Fibroblast of the aortic adventitia (primary cell): ENCODE measurements around the gene CACNB1. TPM values are rescaled to one million over a fixed set of nuclear protein-coding genes. Genes with fewer than 3 reads are reported as not detected.

ENCODE experiments used
- DNase-seq: peaks from one replicate; pipeline ENCODE4 v3.0.0-alpha.2; 2010; ENCODE audit warnings: low read depth
- H3K4me3 ChIP-seq: 2 replicates; pipeline ENCODE4 v1.5.1; 2011; ENCODE audit warnings: low read depth, mild to moderate bottlenecking, control low read depth, low read length, moderate library complexity
- total RNA-seq: library from RNA; depleted of rRNA; stranded (reverse); fragments of >200 nt; gene quantifications from 2 replicates; pipeline ENCODE4 v1.2.3, GENCODE V29; 2012; ENCODE audit warnings: low replicate concordance
- TF ChIP-seq, protein P1 (sequence below): IDR thresholded peaks from 2 replicates; pipeline ENCODE4 v1.5.1; 2011; ENCODE audit warnings: mild to moderate bottlenecking, low read length, control low read depth, inconsistent platforms; ENCODE audit not compliant: insufficient read depth

The CACNB1 gene
- total RNA-seq, 1 donor, result 7.0 TPM

DNA sequence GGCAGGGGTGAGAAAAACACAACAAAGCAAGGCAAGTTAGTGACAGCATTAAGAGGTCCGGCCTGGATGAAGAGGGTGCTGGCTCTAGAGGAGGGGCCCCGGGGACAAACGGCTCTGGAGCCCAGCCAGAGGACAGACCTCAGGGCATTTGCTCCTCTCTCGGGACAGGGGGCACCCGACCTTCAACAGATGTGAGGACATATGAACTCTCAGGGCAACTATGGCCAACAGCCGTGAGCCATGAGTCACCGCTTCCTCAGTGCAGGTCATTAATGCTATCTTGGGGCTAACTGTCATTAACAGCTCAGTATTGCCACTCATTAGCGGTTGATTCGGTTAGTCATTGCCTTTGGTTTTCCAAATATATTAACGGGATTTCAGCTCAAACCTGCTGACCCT is 21.8 kb downstream of the CACNB1 start:
- H3K4me3 ChIP-seq, result no peak overlapping the region
- TF ChIP-seq, protein P1, sequence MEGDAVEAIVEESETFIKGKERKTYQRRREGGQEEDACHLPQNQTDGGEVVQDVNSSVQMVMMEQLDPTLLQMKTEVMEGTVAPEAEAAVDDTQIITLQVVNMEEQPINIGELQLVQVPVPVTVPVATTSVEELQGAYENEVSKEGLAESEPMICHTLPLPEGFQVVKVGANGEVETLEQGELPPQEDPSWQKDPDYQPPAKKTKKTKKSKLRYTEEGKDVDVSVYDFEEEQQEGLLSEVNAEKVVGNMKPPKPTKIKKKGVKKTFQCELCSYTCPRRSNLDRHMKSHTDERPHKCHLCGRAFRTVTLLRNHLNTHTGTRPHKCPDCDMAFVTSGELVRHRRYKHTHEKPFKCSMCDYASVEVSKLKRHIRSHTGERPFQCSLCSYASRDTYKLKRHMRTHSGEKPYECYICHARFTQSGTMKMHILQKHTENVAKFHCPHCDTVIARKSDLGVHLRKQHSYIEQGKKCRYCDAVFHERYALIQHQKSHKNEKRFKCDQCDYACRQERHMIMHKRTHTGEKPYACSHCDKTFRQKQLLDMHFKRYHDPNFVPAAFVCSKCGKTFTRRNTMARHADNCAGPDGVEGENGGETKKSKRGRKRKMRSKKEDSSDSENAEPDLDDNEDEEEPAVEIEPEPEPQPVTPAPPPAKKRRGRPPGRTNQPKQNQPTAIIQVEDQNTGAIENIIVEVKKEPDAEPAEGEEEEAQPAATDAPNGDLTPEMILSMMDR, result no peak
- DNase-seq, result no peak

DNA sequence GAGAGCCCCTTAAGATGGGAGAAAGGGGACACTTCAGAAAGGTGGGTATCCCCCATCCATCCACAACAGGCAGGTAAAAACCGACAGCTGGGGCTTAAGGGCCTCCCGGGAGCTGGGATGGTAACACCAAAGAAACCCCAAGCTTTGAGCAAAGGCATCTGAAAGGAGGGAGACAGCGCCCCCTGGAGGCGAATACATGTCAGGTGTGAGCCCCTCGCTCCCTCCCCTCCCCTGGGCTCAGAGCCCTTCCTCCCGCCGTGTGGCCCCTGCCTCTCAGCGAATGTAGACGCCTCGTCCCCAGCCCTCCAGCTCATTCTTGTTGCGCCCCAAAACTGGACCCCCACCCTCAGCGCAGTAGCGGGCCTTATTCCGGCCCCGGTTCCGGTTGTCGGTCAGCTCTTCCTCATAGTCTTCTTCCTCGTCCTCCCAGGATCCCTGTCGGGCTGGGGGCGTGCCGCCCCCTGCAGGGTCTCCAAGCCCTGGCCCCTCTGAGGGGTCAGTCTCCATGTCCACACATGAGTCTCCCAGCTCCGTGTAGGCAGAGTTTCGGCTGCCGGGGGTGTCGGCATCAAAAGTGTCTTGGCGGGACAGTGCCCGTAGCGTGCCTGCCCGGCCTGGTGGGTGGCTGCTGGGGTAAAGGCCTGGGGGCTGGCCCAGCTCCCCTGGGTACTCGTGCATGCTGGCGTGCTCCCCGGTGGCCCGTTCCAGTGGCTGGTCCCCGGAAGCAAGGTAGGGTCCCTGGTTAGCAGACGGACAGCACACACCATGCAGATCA is 22.4 kb downstream of the CACNB1 start:
- DNase-seq, result peak; percentile 63
- H3K4me3 ChIP-seq, result no peak overlapping the region
- TF ChIP-seq, protein P1, result peak; percentile 73

DNA sequence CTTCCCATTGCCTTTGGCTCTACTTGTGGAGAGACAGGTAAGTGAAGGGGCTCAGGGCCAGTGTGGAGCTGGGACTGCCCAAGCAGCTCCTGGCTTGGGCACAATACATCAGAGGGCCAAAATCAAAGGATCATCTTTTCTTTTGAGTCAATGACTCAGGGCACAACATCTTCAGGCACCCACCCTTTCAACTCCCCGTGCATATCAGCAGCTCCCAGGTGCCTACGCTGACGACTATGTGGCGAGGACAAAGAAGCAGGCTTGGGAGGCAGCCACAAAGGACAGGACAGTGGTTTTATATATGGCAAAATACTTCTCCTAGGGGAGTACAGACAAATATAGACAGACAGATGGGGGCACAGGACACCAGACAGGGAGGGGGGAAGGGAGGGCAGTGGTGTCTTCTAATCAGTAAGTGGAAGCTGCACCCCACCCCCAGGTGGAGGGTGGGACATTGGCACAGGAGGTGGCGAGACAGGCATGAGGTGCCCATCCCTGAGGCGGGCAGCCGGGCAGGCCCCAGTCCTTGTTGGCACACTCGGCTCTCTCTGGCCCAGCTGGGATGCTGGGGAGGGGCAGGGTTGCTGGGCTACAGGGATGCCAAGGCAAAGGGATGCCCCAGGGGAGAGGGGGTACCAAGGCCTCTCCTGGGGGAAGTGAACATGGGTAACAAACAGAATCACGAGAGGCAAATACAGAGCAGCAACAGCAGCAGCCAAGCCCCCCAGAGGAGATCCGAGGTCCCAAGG is 23.8 kb downstream of the CACNB1 start:
- DNase-seq, result no peak
- TF ChIP-seq, protein P1, result no peak

DNA sequence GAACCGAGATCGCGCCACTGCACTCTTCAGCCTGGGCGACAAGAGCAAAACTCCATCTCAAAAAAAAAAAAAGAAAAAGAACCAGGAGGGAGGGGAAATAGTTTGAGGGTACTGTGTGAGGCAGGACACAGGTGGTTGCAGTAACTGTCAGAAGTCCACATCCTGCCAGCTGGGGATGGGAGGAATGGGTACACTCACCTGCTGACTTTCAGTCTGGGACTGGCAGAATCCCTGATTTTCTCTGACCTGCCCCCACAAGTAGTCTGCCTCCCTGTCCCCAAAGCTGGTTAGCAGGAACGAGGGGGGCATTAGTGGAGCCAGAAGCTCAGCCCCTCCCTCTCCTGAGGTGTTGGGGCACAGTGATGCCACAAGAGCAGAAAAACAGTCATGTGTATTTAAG is 24.4 kb downstream of the CACNB1 start:
- no peak overlapping the region for H3K4me3 ChIP-seq
- DNase-seq, result no peak
- TF ChIP-seq, protein P1, result no peak

More for the DNA sequence above, 23.8 kb downstream of the CACNB1 start:
- H3K4me3 ChIP-seq, result no peak overlapping the region

DNA sequence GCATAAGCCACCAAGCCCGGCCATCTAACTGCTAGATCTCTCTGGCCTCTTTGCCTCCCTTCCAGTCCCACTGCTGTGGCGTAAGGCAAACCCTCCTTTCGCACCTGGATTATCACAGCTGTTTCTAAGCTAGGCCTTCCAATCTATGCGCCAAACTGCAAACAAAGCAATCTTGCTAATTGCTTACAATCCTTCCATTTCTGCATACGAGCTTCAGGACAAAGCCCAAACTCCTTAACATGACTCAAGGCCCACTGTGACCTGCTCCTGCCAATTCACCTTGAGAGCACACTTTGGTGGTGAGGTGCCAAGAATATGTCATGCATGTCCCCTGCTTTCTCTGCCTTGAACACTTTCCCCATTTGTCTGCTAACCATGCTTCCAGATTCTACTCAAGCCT is 25.5 kb downstream of the CACNB1 start:
- H3K4me3 ChIP-seq, result no peak overlapping the region
- no peak for DNase-seq
- TF ChIP-seq, protein P1, result no peak

DNA sequence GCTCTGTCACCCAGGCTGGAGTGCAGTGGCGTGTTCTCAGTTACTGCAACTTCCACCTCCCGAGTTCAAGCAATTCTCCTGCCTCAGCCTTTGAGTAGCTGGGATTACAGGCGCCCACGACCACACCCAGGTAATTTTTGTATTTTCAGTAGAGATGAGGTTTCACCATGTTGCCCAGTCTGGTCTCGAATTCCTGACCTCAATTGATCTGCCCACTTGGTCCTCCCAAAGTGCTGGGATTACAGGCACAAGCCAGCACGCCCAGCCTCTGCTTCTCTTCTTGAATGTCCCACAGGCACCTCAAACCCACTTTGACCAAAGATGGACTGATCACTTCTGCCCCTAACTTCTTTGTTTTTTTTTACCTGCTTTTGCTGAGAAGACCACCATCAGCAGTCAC is 26.9 kb downstream of the CACNB1 start:
- TF ChIP-seq, protein P1, result no peak
- no peak overlapping the region for H3K4me3 ChIP-seq
- no peak for DNase-seq
